Peyer's patch (tissue), 4 donors: ENCODE measurements around the gene CDC14B.

Experiments used
- CTCF ChIP-seq, 6 experiments: fragments of 450-650 bp in 4 of 6; fragments of 200-600 bp in 2 of 6; sonication (generic) in 1 of 6; IDR thresholded peaks; one replicate each; pipeline ENCODE4 v1.5.1; 2017 to 2019; ENCODE audit warnings: antibody characterized with exemption in 6 of 6, mild to moderate bottlenecking in 3 of 6, moderate library complexity in 1 of 6
- POLR2A ChIP-seq, 2 donors: fragments of 450-650 bp; IDR thresholded peaks; one replicate each; pipeline ENCODE4 v1.5.1; 2017; ENCODE audit warnings: antibody characterized with exemption in 2 of 2, mild to moderate bottlenecking in 2 of 2, moderate library complexity in 2 of 2

GRCh38 chr9:96644137-96644536 lies 24.5 kb upstream of the CDC14B start:
- no peak for TF ChIP-seq CTCF (IDR thresholded peaks at IDR 0.05)
- no peak for TF ChIP-seq POLR2A (IDR thresholded peaks at IDR 0.05)
